Aorta (tissue), 5 donors: ENCODE data around the gene SEMA5A. TPM values are rescaled to one million over a fixed set of nuclear protein-coding genes. Genes with fewer than 3 reads are reported as not detected.

Experiments used
- ATAC-seq: fragments of 200-7000 bp; cut with Tn5 transposase; one replicate; pipeline ENCODE4 v1.9.1; 2022; ENCODE audit warnings: moderate library complexity; ENCODE audit not compliant: low FRiP score
- DNase-seq, 2 donors: peaks; one replicate each; pipeline ENCODE4 v3.0.0-alpha.2; 2020
- H3K27ac ChIP-seq, 2 donors: one replicate each; pipeline ENCODE4 v1.5.1; 2013; ENCODE audit warnings: low read length in 2 of 2, mild to moderate bottlenecking in 2 of 2, moderate library complexity in 2 of 2, control low read depth in 1 of 2, inconsistent platforms in 1 of 2, low read depth in 1 of 2
- H3K27me3 ChIP-seq, 2 donors: one replicate each; pipeline ENCODE4 v1.6.1; 2013; ENCODE audit warnings: control low read depth in 1 of 2, low read length in 1 of 2, mild to moderate bottlenecking in 1 of 2, moderate library complexity in 1 of 2; ENCODE audit not compliant: insufficient read depth in 2 of 2, control insufficient read depth in 1 of 2
- H3K36me3 ChIP-seq, 2 donors: one replicate each; pipeline ENCODE4 v1.6.1; 2013; ENCODE audit warnings: control low read depth in 1 of 2, low read length in 1 of 2, mild to moderate bottlenecking in 1 of 2; ENCODE audit not compliant: insufficient read depth in 2 of 2, control insufficient read depth in 1 of 2
- H3K4me1 ChIP-seq, 2 donors: one replicate each; pipeline ENCODE4 v1.6.1; 2013; ENCODE audit warnings: low read length in 2 of 2, control low read depth in 1 of 2, mild to moderate bottlenecking in 1 of 2, moderate library complexity in 1 of 2; ENCODE audit not compliant: insufficient read depth in 2 of 2, control insufficient read depth in 1 of 2
- H3K4me3 ChIP-seq, 2 donors: one replicate each; pipeline ENCODE4 v1.5.1; 2013; ENCODE audit warnings: low read length in 2 of 2, control low read depth in 1 of 2, mild to moderate bottlenecking in 1 of 2
- H3K9me3 ChIP-seq: one replicate; pipeline ENCODE4 v1.6.1; 2013; ENCODE audit warnings: mild to moderate bottlenecking, low read length; ENCODE audit not compliant: control insufficient read depth
- WGBS, 2 donors: extraction: QIAGEN DNeasy Blood & Tissue Kit; methylation state at CpG; one replicate each; pipeline ENCODE4 v1.1.7; 2013; 5-methylcytosine and 5-hydroxymethylcytosine counted together
- intact Hi-C, 2 donors: fragments of 100-400 bp; cut with DNase I; formaldehyde crosslinking; loops; one replicate each; pipeline versions ENCODE4 v1.14.2 to v1.15.0; 2022
- polyA plus RNA-seq, 2 donors: library from polyadenylated mRNA; stranded (reverse); fragments of 200-250 nt; gene quantifications; one replicate each; pipeline ENCODE4 v1.2.3, GENCODE V29; 2013
- total RNA-seq, 2 donors: library from RNA; stranded (reverse); fragmentation: NEBNext Ultra II Directional; extraction: Animal tissue kit (Norgen Biotek cat#: 25700); gene quantifications; one replicate each; pipeline ENCODE4 v1.2.1, GENCODE V29; 2021
- donor health status: healthy with polysubstance abuse.
- donor health status: Bipolar disorder and iron deficiency.
- donor health status: DM: no; HTN: no; CAD: no.
- donor health status: DM: no; HTN: no; CAD: no.
- donor health status: DM: yes; HTN: yes; CAD: no.

The SEMA5A gene
- total and polyA plus RNA-seq, 4 donors: 1.8 to 21.8 (median 12.7) TPM

GRCh38 chr5:9347032-9347431, 198.8 kb downstream of the SEMA5A start:
- Histone ChIP-seq H3K36me3 (no peaks in the 10 kb centered on the region), H3K27me3 (no peaks in the 10 kb centered on the region), H3K27ac (no peak overlapping the region), H3K9me3 (no peaks in the 10 kb centered on the region), H3K4me3 (no peak overlapping the region), H3K4me1 (peaks cover 0 to 5% of the 10 kb centered on the region in 2 donors)
- 70 to 72% methylated on average over 3 of the region's 3 CpGs for WGBS, 2 donors
- DNase-seq: no peak
- no peak for ATAC-seq
- intact Hi-C loops: no loop called here

GRCh38 chr5:9344751-9345240, 201.1 kb downstream of the SEMA5A start:
- Histone ChIP-seq H3K4me1 (peaks cover 0 to 5% of the 10 kb centered on the region in 2 donors), H3K4me3 (no peak overlapping the region), H3K9me3 (no peaks in the 10 kb centered on the region), H3K36me3 (no peaks in the 10 kb centered on the region), H3K27ac (no peak overlapping the region), H3K27me3 (no peaks in the 10 kb centered on the region)
- WGBS, 2 donors: 97 to 98% methylated on average over 1 of the region's 1 CpG
- DNase-seq (no peak), ATAC-seq (no peak)
- intact Hi-C loops: no loop called here

GRCh38 chr5:9343146-9343850, 202.6 kb downstream of the SEMA5A start:
- Histone ChIP-seq H3K27ac (no peak overlapping the region), H3K4me3 (no peak overlapping the region), H3K4me1 (peaks cover 0 to under 1% of the 10 kb centered on the region in 2 donors), H3K9me3 (no peaks in the 10 kb centered on the region), H3K27me3 (no peaks in the 10 kb centered on the region), H3K36me3 (no peaks in the 10 kb centered on the region)
- WGBS, 2 donors: 52 to 58% methylated on average over 3 of the region's 3 CpGs
- DNase-seq (no peak), ATAC-seq (no peak)
- intact Hi-C loops: no loop called here

- Histone ChIP-seq H3K9me3 (no peaks in the 10 kb centered on the region), H3K4me1 (peaks cover 0 to 2% of the 10 kb centered on the region in 2 donors), H3K27me3 (no peaks in the 10 kb centered on the region), H3K36me3 (no peaks in the 10 kb centered on the region), H3K27ac (no peak overlapping the region), H3K4me3 (no peak overlapping the region)
- no peak for ATAC-seq
- intact Hi-C loops: no loop called here
- WGBS, 2 donors: 84 to 92% methylated on average over 6 of the region's 6 CpGs
- DNase-seq: no peak
These were observed 203.6 kb downstream of the SEMA5A start for GRCh38 chr5:9342161-9342787.

- 91 to 96% methylated on average over 2 of the region's 2 CpGs for WGBS, 2 donors
- ATAC-seq: no peak
- no peak overlapping the region for H3K4me3 ChIP-seq
- intact Hi-C loops: no loop called here
- no peak for DNase-seq
- peaks cover 0 to 4% of the 10 kb centered on the region in 2 donors for H3K36me3 ChIP-seq
- H3K9me3 ChIP-seq: no peaks in the 10 kb centered on the region
- no peaks in the 10 kb centered on the region for H3K27me3 ChIP-seq
- H3K4me1 ChIP-seq: peaks cover 0 to 2% of the 10 kb centered on the region in 2 donors
- H3K27ac ChIP-seq: no peak overlapping the region
These were observed 205.8 kb downstream of the SEMA5A start for GRCh38 chr5:9340085-9340484.

GRCh38 chr5:9339206-9339818, 206.6 kb downstream of the SEMA5A start:
- Histone ChIP-seq H3K9me3 (no peaks in the 10 kb centered on the region), H3K27me3 (no peaks in the 10 kb centered on the region), H3K36me3 (peaks cover 0 to 4% of the 10 kb centered on the region in 2 donors), H3K4me3 (no peak overlapping the region), H3K4me1 (peaks cover 0 to 2% of the 10 kb centered on the region in 2 donors), H3K27ac (no peak overlapping the region)
- intact Hi-C loops: no loop called here
- ATAC-seq (no peak), DNase-seq (no peak)
- 88 to 90% methylated on average over 3 of the region's 3 CpGs for WGBS, 2 donors

DNA sequence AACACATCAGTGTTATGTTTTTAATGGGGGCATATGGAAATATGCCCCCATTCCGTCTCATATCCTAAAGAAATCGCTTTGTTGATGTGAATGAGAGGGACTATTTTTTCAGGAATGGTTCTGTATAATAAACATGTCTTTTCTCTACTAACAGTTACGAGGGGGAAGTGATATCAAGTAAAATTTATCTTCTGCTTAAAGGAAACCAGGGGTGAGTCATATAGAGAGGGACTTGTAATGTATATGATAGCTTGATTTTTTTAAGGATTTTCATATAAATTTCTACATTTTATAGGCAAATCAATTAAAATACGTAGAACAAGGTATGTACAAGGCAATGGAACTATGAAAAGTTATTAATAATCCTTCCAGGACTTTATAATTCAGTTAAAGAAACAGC, 207.1 kb downstream of the SEMA5A start:
- Histone ChIP-seq H3K4me3 (no peak overlapping the region), H3K27me3 (no peaks in the 10 kb centered on the region), H3K27ac (no peak overlapping the region), H3K36me3 (peaks cover 0 to 4% of the 10 kb centered on the region in 2 donors), H3K9me3 (no peaks in the 10 kb centered on the region), H3K4me1 (peaks cover 0 to 2% of the 10 kb centered on the region in 2 donors)
- intact Hi-C loops: no loop called here
- ATAC-seq (no peak), DNase-seq (no peak)
- 93 to 97% methylated on average over 4 of the region's 4 CpGs for WGBS, 2 donors

GRCh38 chr5:9337928-9338595, 207.8 kb downstream of the SEMA5A start:
- intact Hi-C loops: no loop called here
- 39% methylated on average over 4 of the region's 4 CpGs for WGBS, 2 donors
- H3K9me3 ChIP-seq: no peaks in the 10 kb centered on the region
- DNase-seq: no peak
- no peak overlapping the region for H3K4me3 ChIP-seq
- H3K27ac ChIP-seq: no peak overlapping the region
- no peak for ATAC-seq
- H3K36me3 ChIP-seq: peaks cover 0 to 4% of the 10 kb centered on the region in 2 donors
- no peaks in the 10 kb centered on the region for H3K27me3 ChIP-seq
- H3K4me1 ChIP-seq: peaks cover 0 to 2% of the 10 kb centered on the region in 2 donors
